Ishikawa (cell line): ENCODE measurements around the gene FOXP1.

Experiments
- TAF1 ChIP-seq: IDR thresholded peaks from 2 replicates; pipeline ENCODE4 v1.6.1; 2012; ENCODE audit warnings: low read depth, mild to moderate bottlenecking
- TF ChIP-seq, protein P1 (sequence below): IDR thresholded peaks from 2 replicates; pipeline ENCODE4 v1.6.1; 2012; ENCODE audit warnings: low read depth, mild to moderate bottlenecking

DNA sequence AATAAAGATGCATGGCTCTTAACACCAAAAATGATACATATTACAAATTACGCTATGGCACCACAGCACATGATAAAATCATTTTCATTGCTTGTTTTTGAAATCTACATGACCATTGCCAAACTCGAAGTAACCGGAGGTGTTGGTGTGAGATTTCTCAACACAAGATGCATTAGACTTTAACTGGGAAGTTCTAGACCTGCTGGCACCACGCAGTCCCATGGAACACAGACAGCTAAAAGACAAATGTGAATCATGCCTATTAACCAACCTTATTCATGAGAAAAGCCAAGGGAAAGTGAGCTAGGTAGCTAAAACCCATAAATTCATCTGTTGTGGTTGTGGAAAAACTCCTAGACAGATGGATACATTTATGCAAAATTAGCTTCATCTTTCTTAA, 595.4 kb downstream of the FOXP1 start:
- TF ChIP-seq, protein P1, sequence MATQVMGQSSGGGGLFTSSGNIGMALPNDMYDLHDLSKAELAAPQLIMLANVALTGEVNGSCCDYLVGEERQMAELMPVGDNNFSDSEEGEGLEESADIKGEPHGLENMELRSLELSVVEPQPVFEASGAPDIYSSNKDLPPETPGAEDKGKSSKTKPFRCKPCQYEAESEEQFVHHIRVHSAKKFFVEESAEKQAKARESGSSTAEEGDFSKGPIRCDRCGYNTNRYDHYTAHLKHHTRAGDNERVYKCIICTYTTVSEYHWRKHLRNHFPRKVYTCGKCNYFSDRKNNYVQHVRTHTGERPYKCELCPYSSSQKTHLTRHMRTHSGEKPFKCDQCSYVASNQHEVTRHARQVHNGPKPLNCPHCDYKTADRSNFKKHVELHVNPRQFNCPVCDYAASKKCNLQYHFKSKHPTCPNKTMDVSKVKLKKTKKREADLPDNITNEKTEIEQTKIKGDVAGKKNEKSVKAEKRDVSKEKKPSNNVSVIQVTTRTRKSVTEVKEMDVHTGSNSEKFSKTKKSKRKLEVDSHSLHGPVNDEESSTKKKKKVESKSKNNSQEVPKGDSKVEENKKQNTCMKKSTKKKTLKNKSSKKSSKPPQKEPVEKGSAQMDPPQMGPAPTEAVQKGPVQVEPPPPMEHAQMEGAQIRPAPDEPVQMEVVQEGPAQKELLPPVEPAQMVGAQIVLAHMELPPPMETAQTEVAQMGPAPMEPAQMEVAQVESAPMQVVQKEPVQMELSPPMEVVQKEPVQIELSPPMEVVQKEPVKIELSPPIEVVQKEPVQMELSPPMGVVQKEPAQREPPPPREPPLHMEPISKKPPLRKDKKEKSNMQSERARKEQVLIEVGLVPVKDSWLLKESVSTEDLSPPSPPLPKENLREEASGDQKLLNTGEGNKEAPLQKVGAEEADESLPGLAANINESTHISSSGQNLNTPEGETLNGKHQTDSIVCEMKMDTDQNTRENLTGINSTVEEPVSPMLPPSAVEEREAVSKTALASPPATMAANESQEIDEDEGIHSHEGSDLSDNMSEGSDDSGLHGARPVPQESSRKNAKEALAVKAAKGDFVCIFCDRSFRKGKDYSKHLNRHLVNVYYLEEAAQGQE, result no peak
- TF ChIP-seq TAF1, result no peak
